SK-N-SH treated with all-trans-retinoic acid at 6 μM for 48 hours (cell line): ENCODE results near the gene RHOG.

Source experiments
- ATAC-seq: fragments of 200-7000 bp; cut with Tn5 transposase; 3 replicates; pipeline ENCODE4 v1.9.1; 2020; ENCODE audit warnings: mild to moderate bottlenecking, moderate library complexity
- ARNTL ChIP-seq: fragments of 450-650 bp; formaldehyde crosslinking; IDR thresholded peaks from 2 replicates; pipeline ENCODE4 v1.5.0; 2020; ENCODE audit warnings: low read depth, mild to moderate bottlenecking, moderate library complexity, borderline replicate concordance
- CSDC2 ChIP-seq: fragments of 250-450 bp; sonication (Bioruptor Pico); IDR thresholded peaks from 2 replicates; pipeline ENCODE4 v1.5.0; 2020; ENCODE audit warnings: mild to moderate bottlenecking, moderate library complexity
- GLIS3 ChIP-seq: fragments of 250-450 bp; sonication (Bioruptor Pico); IDR thresholded peaks from 2 replicates; pipeline ENCODE4 v1.5.0; 2020; ENCODE audit warnings: mild to moderate bottlenecking, moderate library complexity
- ISL1 ChIP-seq: fragments of 250-450 bp; sonication (Bioruptor Pico); IDR thresholded peaks from 2 replicates; pipeline ENCODE4 v2.1.2; 2022; ENCODE audit warnings: mild to moderate bottlenecking, moderate library complexity
- OSR1 ChIP-seq: fragments of 250-450 bp; sonication (Bioruptor Pico); IDR thresholded peaks from 2 replicates; pipeline ENCODE4 v1.8.0; 2022; ENCODE audit warnings: moderate library complexity, mild to moderate bottlenecking, inconsistent platforms
- PPARA ChIP-seq: fragments of 250-450 bp; sonication (Bioruptor Pico); IDR thresholded peaks from 2 replicates; pipeline ENCODE4 v1.5.0; 2020; ENCODE audit warnings: mild to moderate bottlenecking, borderline replicate concordance
- RARB ChIP-seq: fragments of 250-450 bp; sonication (Bioruptor Pico); IDR thresholded peaks from 2 replicates; pipeline ENCODE4 v1.8.0; 2021; ENCODE audit warnings: mild to moderate bottlenecking, moderate library complexity
- SNAI2 ChIP-seq: fragments of 250-450 bp; sonication (Bioruptor Pico); IDR thresholded peaks from 2 replicates; pipeline ENCODE4 v1.5.0; 2020; ENCODE audit warnings: mild to moderate bottlenecking, moderate library complexity
- TCF4 ChIP-seq: fragments of 250-450 bp; sonication (Bioruptor Pico); IDR thresholded peaks from 2 replicates; pipeline ENCODE4 v1.8.0; 2021; ENCODE audit warnings: mild to moderate bottlenecking, moderate library complexity, borderline replicate concordance
- TOX ChIP-seq: fragments of 250-450 bp; sonication (Bioruptor Pico); IDR thresholded peaks from 2 replicates; pipeline ENCODE4 v1.8.0; 2021; ENCODE audit warnings: mild to moderate bottlenecking, moderate library complexity, borderline replicate concordance
- ZC3H10 ChIP-seq: fragments of 250-450 bp; sonication (Bioruptor Pico); IDR thresholded peaks from 2 replicates; pipeline ENCODE4 v1.5.1; 2021; ENCODE audit warnings: mild to moderate bottlenecking, moderate library complexity
- ZFP3 ChIP-seq: fragments of 250-450 bp; sonication (Bioruptor Pico); IDR thresholded peaks from 2 replicates; pipeline ENCODE4 v1.5.0; 2020; ENCODE audit warnings: mild to moderate bottlenecking, moderate library complexity
- ZFP30 ChIP-seq: fragments of 450-650 bp; formaldehyde crosslinking; IDR thresholded peaks from 2 replicates; pipeline ENCODE4 v1.5.0; 2022; ENCODE audit warnings: mild to moderate bottlenecking, moderate library complexity
- ZNF565 ChIP-seq: fragments of 450-650 bp; formaldehyde crosslinking; conservative IDR thresholded peaks from 2 replicates; pipeline ENCODE4 v1.5.0; 2020; ENCODE audit warnings: low read depth, mild to moderate bottlenecking, moderate library complexity
- ZNF70 ChIP-seq: fragments of 450-650 bp; formaldehyde crosslinking; IDR thresholded peaks from 2 replicates; pipeline ENCODE4 v1.5.0; 2020; ENCODE audit warnings: mild to moderate bottlenecking, moderate library complexity
- ZNF8 ChIP-seq: fragments of 450-650 bp; formaldehyde crosslinking; IDR thresholded peaks from 2 replicates; pipeline ENCODE4 v1.5.0; 2020; ENCODE audit warnings: mild to moderate bottlenecking, moderate library complexity
- TF ChIP-seq, protein P1 (sequence below): fragments of 250-450 bp; sonication (Bioruptor Pico); IDR thresholded peaks from 2 replicates; pipeline ENCODE4 v1.5.1; 2020; ENCODE audit warnings: low read depth, mild to moderate bottlenecking, moderate library complexity
- TF ChIP-seq, protein P2 (sequence below): fragments of 250-450 bp; sonication (Bioruptor Pico); IDR thresholded peaks from 2 replicates; pipeline ENCODE4 v1.8.0; 2021; ENCODE audit warnings: low read depth, mild to moderate bottlenecking, moderate library complexity, borderline replicate concordance
- TF ChIP-seq, protein P3 (sequence below): fragments of 250-450 bp; sonication (Bioruptor Pico); IDR thresholded peaks from 2 replicates; pipeline ENCODE4 v1.8.0; 2020; ENCODE audit warnings: mild to moderate bottlenecking, moderate library complexity, borderline replicate concordance
- TF ChIP-seq, protein P4 (sequence below): fragments of 250-450 bp; sonication (Bioruptor Pico); IDR thresholded peaks from 2 replicates; pipeline ENCODE4 v1.5.0; 2020; ENCODE audit warnings: mild to moderate bottlenecking, moderate library complexity
- TF ChIP-seq, protein P5 (sequence below): fragments of 250-450 bp; sonication (Bioruptor Pico); IDR thresholded peaks from 2 replicates; pipeline ENCODE4 v1.5.1; 2021; ENCODE audit warnings: mild to moderate bottlenecking, moderate library complexity

Gene RHOG

DNA sequence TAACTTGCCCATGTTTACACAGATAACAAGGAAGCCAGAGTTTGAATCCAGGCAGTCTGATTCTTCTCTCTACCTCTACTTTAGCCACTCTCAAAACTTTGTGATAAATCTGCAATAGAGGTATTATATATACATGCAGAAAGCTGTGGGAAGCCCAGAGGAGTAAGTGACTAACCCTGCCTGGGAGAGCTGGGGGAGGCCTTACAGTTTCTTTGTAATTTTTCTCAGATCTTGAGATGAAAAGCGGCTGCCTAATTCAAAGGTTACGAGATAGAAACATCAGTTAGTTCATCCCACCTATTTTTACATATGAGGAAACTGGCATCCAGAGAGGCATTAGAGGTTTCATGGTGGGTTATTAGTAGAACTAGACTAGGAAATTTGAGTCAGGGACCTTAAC lies 19.6 kb upstream of the RHOG start:
- TF ChIP-seq ZFP3 (CRISPR knock-in tag) (no peak), OSR1 (no peak), ZC3H10 (CRISPR knock-in tag) (no peak), ZFP30 (CRISPR knock-in tag) (no peak), CSDC2 (no peak)
- no peak for ATAC-seq

DNA sequence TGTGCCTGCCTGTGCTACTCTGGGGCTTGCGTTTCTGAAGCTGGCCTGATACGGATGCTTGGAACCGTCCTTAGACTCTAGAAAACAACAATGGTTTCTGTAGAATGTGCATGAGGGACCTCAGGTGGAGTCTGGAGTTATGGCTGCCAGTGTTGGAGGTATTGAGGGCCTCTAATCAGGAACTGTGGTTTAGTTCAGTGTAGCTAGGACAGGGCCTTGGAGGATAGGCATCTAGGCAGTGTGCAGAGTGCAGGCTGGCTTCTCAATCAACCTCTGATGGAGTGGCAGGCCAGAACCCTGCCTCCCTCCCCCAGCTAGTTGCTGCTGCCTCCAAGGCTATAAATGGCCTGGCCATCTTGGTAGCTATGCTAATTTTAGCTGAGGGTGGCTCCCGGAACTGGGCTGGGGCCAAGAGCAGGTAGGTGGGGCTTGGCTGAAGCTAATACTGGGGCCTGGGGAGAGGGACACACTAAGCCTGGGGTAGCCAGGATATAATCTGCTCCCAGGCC lies 18.7 kb upstream of the RHOG start:
- TF ChIP-seq, protein P1, sequence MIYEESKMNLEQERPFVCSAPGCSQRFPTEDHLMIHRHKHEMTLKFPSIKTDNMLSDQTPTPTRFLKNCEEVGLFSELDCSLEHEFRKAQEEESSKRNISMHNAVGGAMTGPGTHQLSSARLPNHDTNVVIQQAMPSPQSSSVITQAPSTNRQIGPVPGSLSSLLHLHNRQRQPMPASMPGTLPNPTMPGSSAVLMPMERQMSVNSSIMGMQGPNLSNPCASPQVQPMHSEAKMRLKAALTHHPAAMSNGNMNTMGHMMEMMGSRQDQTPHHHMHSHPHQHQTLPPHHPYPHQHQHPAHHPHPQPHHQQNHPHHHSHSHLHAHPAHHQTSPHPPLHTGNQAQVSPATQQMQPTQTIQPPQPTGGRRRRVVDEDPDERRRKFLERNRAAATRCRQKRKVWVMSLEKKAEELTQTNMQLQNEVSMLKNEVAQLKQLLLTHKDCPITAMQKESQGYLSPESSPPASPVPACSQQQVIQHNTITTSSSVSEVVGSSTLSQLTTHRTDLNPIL (CRISPR knock-in tag) = no peak
- TF ChIP-seq ZNF70 (CRISPR knock-in tag) (no peak), RARB (CRISPR knock-in tag) (no peak), SNAI2 (no peak), ARNTL (CRISPR knock-in tag) (no peak), ZFP30 (CRISPR knock-in tag) (no peak), TOX (CRISPR knock-in tag) (no peak), ZNF8 (CRISPR knock-in tag) (no peak), CSDC2 (no peak), ZC3H10 (CRISPR knock-in tag) (no peak), ZNF565 (CRISPR knock-in tag) (no peak), TCF4 (CRISPR knock-in tag) (no peak), ISL1 (no peak), PPARA (CRISPR knock-in tag) (no peak), OSR1 (no peak), ZFP3 (CRISPR knock-in tag) (no peak)
- TF ChIP-seq, protein P2, sequence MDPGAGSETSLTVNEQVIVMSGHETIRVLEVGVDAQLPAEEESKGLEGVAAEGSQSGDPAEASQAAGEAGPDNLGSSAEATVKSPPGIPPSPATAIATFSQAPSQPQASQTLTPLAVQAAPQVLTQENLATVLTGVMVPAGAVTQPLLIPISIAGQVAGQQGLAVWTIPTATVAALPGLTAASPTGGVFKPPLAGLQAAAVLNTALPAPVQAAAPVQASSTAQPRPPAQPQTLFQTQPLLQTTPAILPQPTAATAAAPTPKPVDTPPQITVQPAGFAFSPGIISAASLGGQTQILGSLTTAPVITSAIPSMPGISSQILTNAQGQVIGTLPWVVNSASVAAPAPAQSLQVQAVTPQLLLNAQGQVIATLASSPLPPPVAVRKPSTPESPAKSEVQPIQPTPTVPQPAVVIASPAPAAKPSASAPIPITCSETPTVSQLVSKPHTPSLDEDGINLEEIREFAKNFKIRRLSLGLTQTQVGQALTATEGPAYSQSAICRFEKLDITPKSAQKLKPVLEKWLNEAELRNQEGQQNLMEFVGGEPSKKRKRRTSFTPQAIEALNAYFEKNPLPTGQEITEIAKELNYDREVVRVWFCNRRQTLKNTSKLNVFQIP (CRISPR knock-in tag) = no peak
- TF ChIP-seq, protein P3, sequence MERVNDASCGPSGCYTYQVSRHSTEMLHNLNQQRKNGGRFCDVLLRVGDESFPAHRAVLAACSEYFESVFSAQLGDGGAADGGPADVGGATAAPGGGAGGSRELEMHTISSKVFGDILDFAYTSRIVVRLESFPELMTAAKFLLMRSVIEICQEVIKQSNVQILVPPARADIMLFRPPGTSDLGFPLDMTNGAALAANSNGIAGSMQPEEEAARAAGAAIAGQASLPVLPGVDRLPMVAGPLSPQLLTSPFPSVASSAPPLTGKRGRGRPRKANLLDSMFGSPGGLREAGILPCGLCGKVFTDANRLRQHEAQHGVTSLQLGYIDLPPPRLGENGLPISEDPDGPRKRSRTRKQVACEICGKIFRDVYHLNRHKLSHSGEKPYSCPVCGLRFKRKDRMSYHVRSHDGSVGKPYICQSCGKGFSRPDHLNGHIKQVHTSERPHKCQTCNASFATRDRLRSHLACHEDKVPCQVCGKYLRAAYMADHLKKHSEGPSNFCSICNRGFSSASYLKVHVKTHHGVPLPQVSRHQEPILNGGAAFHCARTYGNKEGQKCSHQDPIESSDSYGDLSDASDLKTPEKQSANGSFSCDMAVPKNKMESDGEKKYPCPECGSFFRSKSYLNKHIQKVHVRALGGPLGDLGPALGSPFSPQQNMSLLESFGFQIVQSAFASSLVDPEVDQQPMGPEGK (CRISPR knock-in tag) = no peak
- TF ChIP-seq, protein P4, sequence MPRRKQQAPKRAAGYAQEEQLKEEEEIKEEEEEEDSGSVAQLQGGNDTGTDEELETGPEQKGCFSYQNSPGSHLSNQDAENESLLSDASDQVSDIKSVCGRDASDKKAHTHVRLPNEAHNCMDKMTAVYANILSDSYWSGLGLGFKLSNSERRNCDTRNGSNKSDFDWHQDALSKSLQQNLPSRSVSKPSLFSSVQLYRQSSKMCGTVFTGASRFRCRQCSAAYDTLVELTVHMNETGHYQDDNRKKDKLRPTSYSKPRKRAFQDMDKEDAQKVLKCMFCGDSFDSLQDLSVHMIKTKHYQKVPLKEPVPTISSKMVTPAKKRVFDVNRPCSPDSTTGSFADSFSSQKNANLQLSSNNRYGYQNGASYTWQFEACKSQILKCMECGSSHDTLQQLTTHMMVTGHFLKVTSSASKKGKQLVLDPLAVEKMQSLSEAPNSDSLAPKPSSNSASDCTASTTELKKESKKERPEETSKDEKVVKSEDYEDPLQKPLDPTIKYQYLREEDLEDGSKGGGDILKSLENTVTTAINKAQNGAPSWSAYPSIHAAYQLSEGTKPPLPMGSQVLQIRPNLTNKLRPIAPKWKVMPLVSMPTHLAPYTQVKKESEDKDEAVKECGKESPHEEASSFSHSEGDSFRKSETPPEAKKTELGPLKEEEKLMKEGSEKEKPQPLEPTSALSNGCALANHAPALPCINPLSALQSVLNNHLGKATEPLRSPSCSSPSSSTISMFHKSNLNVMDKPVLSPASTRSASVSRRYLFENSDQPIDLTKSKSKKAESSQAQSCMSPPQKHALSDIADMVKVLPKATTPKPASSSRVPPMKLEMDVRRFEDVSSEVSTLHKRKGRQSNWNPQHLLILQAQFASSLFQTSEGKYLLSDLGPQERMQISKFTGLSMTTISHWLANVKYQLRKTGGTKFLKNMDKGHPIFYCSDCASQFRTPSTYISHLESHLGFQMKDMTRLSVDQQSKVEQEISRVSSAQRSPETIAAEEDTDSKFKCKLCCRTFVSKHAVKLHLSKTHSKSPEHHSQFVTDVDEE (CRISPR knock-in tag) = no peak
- ATAC-seq = no peak

DNA sequence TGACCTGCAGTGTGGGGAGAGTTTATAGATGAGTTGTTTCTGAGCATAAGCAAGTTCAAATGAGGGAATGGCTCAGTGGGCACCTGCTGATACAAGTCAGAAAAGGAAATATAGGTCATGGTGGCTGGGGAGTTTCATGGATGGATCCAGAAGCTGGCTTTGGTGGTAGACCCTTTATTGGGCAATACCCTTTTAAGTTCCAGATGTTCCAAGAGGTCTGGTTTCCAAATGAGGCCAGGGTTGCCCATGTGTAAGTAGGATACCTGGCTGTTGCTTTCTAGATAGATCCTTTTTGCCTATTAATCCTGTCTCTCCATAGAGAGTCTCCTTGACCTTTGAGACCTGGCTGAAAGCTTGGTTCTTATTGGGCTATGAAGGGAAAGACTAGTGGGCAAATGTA lies 16.9 kb upstream of the RHOG start:
- ATAC-seq = no peak
- TF ChIP-seq ZNF565 (CRISPR knock-in tag) = no peak
- TF ChIP-seq, all 23 proteins: peak for 0

DNA sequence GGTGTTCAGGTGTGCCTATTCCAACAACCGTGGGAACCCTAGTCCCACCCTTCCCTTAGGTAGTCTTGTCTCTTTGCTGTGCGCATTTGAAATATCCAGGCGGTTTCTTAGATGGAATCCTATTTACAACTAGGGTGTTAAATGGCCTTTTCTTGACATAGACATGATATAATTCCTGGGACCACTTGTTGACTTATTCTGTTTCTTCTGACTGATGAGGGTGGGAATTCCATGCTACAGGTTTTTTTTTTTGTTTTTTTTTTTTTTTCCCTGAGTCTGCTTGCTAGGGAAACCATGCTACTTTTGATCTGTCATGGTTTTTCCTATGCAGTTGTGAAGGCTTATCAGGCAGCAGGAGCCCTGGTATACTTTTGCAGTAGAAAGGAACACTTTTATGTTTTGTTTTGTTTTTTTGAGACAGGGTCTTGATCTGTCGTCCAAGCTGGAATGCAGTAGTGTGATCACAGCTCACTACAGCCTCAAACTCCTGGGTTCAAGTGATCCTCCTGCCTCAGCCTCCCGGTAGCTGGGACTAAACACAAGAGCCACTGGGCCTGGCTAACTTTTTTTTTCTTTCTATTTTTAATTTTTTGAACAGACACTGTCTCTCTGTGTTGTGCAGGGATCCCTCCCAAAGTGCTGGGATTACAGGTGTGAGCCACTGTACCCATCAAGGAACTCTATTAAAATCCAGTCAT lies 16.2 kb upstream of the RHOG start:
- ATAC-seq = no peak
- TF ChIP-seq GLIS3 (CRISPR knock-in tag) (no peak), PPARA (CRISPR knock-in tag) (no peak), ZNF70 (CRISPR knock-in tag) (no peak), ARNTL (CRISPR knock-in tag) (no peak), TCF4 (CRISPR knock-in tag) (no peak), ZFP3 (CRISPR knock-in tag) (no peak)
- TF ChIP-seq, protein P1 (CRISPR knock-in tag) = no peak
- TF ChIP-seq, protein P5, sequence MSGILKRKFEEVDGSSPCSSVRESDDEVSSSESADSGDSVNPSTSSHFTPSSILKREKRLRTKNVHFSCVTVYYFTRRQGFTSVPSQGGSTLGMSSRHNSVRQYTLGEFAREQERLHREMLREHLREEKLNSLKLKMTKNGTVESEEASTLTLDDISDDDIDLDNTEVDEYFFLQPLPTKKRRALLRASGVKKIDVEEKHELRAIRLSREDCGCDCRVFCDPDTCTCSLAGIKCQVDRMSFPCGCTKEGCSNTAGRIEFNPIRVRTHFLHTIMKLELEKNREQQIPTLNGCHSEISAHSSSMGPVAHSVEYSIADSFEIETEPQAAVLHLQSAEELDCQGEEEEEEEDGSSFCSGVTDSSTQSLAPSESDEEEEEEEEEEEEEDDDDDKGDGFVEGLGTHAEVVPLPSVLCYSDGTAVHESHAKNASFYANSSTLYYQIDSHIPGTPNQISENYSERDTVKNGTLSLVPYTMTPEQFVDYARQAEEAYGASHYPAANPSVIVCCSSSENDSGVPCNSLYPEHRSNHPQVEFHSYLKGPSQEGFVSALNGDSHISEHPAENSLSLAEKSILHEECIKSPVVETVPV (CRISPR knock-in tag) = no peak
- TF ChIP-seq, protein P2 (CRISPR knock-in tag) = no peak
